ENCODE data around the gene OR2B2. TPM values are rescaled to one million over a fixed set of nuclear protein-coding genes. Genes with fewer than 3 reads are reported as not detected.

Gene OR2B2
- total RNA-seq, 1 donor from 2014 or later: not detected

- peak; percentile 80 for DNase-seq (ENCODE audit: extremely low spot score, unreplicated experiment)
- peaks cover 5% of the 10 kb centered on the region for H3K36me3 Mint-ChIP-seq
- H3K27me3 Mint-ChIP-seq: peaks cover 3% of the 10 kb centered on the region
- H3K27ac Mint-ChIP-seq: peak overlapping the region; percentile 92
- peaks cover 17% of the 10 kb centered on the region for H3K4me1 Mint-ChIP-seq (ENCODE audit: unreplicated experiment)
- H3K9me3 Mint-ChIP-seq: peaks cover 9% of the 10 kb centered on the region
- TF ChIP-seq CTCF (conservative IDR thresholded peaks at IDR 0.05): no peak
- H3K4me3 Mint-ChIP-seq: peak overlapping the region; percentile 97
These were observed 44.9 kb downstream of the OR2B2 start for GRCh38 chr6:27867051-27867944.

- H3K27ac Mint-ChIP-seq: peak overlapping the region; percentile 92
- no peak for TF ChIP-seq CTCF (conservative IDR thresholded peaks at IDR 0.05)
- peaks cover 17% of the 10 kb centered on the region for H3K4me1 Mint-ChIP-seq (ENCODE audit: unreplicated experiment)
- peak overlapping the region; percentile 97 for H3K4me3 Mint-ChIP-seq
- H3K27me3 Mint-ChIP-seq: peaks cover 3% of the 10 kb centered on the region
- DNase-seq (ENCODE audit: extremely low spot score, unreplicated experiment): no peak
- H3K36me3 Mint-ChIP-seq: peaks cover 5% of the 10 kb centered on the region
- peaks cover 9% of the 10 kb centered on the region for H3K9me3 Mint-ChIP-seq
These were observed 45.7 kb downstream of the OR2B2 start for GRCh38 chr6:27866357-27867050.

- Mint-ChIP-seq H3K27me3 (peaks cover 3% of the 10 kb centered on the region), H3K9me3 (peaks cover 9% of the 10 kb centered on the region), H3K27ac (peak overlapping the region; percentile 92), H3K4me3 (peak overlapping the region; percentile 97), H3K36me3 (peaks cover 5% of the 10 kb centered on the region), H3K4me1 (ENCODE audit: unreplicated experiment) (peaks cover 17% of the 10 kb centered on the region)
- no peak for TF ChIP-seq CTCF (conservative IDR thresholded peaks at IDR 0.05)
- no peak for DNase-seq (ENCODE audit: extremely low spot score, unreplicated experiment)
These were observed 46.3 kb downstream of the OR2B2 start for GRCh38 chr6:27865850-27866356.

- TF ChIP-seq CTCF (conservative IDR thresholded peaks at IDR 0.05): no peak
- Mint-ChIP-seq H3K4me3 (peak overlapping the region; percentile 97), H3K27ac (peak overlapping the region; percentile 92), H3K27me3 (peaks cover 3% of the 10 kb centered on the region), H3K4me1 (ENCODE audit: unreplicated experiment) (peaks cover 12% of the 10 kb centered on the region), H3K9me3 (peaks cover 9% of the 10 kb centered on the region), H3K36me3 (peaks cover 5% of the 10 kb centered on the region)
- DNase-seq (ENCODE audit: extremely low spot score, unreplicated experiment): no peak
These were observed 47.0 kb downstream of the OR2B2 start for GRCh38 chr6:27864906-27865849.
